Measurements from ENCODE around the gene FNDC4.
A peak's percentile ranks its signal among the peaks of the same experiment; 100 is the strongest.

The FNDC4 gene

GRCh38 chr2:27492557-27492956 is 2.4 kb downstream of the FNDC4 start:
- no peak for DNase-seq

GRCh38 chr2:27489498-27490397 is 5.3 kb downstream of the FNDC4 start, which contains the start of gene IFT172:
TSS of gene IFT172 (minus strand) at chr2:27489743. CDS start at chr2:27489653, 90 bp downstream.
- DNase-seq, result peak; percentile 97

GRCh38 chr2:27489118-27489497 is 5.9 kb downstream of the FNDC4 start:
- no peak for DNase-seq

- no peak for DNase-seq
These were observed 9.5 kb downstream of the FNDC4 start for GRCh38 chr2:27485496-27485895.

GRCh38 chr2:27471961-27472360 is 23.0 kb downstream of the FNDC4 start:
- no peak for DNase-seq

GRCh38 chr2:27464443-27464842 is 30.6 kb downstream of the FNDC4 start:
- no peak for DNase-seq

GRCh38 chr2:27461118-27461517 is 33.9 kb downstream of the FNDC4 start:
- DNase-seq, result no peak

- DNase-seq, result no peak
These were observed 41.0 kb downstream of the FNDC4 start for GRCh38 chr2:27453968-27454367.

GRCh38 chr2:27451095-27451494 is 43.9 kb downstream of the FNDC4 start:
- DNase-seq, result no peak

- no peak for DNase-seq
These were observed 46.6 kb downstream of the FNDC4 start for GRCh38 chr2:27448381-27448780.

GRCh38 chr2:27446057-27446456 is 48.9 kb downstream of the FNDC4 start:
- DNase-seq, result no peak

GRCh38 chr2:27445615-27446014 is 49.4 kb downstream of the FNDC4 start:
- DNase-seq, result no peak

- no peak for DNase-seq
These were observed 49.8 kb downstream of the FNDC4 start for GRCh38 chr2:27445155-27445554.

GRCh38 chr2:27442920-27443282 is 52.1 kb downstream of the FNDC4 start:
- no peak for DNase-seq

GRCh38 chr2:27441958-27442919 is 52.8 kb downstream of the FNDC4 start, which contains the start of gene KRTCAP3:
TSS of gene KRTCAP3 (plus strand) at chr2:27442381. CDS start at chr2:27442413, 32 bp downstream.
- DNase-seq, result peak; percentile 15
